HG02642 (cell line): ENCODE results near the gene EIF4E2.

Experiments used
- ATAC-seq: cut with Tn5 transposase; IDR thresholded peaks from one replicate; pipeline ENCODE4 v1.9.1; 2021; ENCODE audit warnings: mild to moderate bottlenecking; ENCODE audit not compliant: unreplicated experiment, poor library complexity

The EIF4E2 gene, protein sequence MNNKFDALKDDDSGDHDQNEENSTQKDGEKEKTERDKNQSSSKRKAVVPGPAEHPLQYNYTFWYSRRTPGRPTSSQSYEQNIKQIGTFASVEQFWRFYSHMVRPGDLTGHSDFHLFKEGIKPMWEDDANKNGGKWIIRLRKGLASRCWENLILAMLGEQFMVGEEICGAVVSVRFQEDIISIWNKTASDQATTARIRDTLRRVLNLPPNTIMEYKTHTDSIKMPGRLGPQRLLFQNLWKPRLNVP

DNA sequence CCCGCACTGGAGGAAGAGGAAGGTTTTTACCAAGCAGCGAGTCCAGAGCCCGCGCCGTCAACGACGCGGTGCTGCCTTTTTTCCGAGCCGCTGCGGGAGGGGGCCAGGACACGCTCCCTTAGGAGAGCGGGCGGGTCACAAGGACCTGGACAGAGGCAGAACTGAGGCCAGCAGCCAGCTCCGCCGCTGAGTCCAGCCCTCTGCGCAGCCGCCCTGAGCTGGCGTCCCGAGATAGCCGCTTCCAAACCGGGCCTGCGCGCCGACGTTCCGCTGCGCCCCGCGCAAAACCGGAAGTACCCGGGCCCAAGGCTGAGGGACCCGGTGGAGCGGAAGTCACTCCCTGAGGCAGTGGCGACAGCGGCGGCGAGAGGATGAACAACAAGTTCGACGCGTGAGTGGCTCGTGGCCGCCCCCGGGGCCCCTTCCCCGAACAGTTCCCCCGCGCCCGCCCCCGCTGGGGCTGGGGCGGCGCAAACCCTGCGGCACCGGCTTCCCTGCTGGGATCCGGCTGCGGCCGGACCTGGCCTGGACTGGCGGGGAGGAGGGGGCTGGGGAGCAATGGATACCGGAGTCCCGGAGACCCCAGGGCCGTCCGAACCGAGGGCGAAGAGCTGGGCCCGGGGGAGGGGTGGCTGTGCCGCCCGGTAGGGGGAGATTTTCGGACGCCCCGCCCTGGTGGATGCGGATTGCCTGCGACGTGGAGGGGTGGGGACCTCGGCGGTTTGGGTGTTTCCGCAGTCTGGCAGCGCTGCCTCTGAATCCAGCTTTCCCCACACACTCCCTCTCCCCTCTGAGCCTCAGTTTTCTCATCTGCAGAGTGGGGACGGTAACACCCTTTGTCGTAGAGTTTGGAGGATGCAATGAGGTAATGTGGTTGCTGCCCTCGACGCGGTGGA is at the start of gene EIF4E2, which contains the start of gene TIGD1:
EIF4E2 (plus strand) TSS at position 336 of the 896 bp plus-strand sequence; CDS start at position 372, 36 bp downstream.
TIGD1 (minus strand) TSS at position 204 of the 896 bp plus-strand sequence. CDS start 675 bp downstream, outside the sequence.
- peak; percentile 94 for ATAC-seq

GRCh38 chr2:232501331-232501771 is 49.1 kb upstream of the EIF4E2 start:
- no peak for ATAC-seq

GRCh38 chr2:232501794-232502390 is 48.6 kb upstream of the EIF4E2 start:
- no peak for ATAC-seq

GRCh38 chr2:232502511-232502910 is 48.0 kb upstream of the EIF4E2 start:
- no peak for ATAC-seq

DNA sequence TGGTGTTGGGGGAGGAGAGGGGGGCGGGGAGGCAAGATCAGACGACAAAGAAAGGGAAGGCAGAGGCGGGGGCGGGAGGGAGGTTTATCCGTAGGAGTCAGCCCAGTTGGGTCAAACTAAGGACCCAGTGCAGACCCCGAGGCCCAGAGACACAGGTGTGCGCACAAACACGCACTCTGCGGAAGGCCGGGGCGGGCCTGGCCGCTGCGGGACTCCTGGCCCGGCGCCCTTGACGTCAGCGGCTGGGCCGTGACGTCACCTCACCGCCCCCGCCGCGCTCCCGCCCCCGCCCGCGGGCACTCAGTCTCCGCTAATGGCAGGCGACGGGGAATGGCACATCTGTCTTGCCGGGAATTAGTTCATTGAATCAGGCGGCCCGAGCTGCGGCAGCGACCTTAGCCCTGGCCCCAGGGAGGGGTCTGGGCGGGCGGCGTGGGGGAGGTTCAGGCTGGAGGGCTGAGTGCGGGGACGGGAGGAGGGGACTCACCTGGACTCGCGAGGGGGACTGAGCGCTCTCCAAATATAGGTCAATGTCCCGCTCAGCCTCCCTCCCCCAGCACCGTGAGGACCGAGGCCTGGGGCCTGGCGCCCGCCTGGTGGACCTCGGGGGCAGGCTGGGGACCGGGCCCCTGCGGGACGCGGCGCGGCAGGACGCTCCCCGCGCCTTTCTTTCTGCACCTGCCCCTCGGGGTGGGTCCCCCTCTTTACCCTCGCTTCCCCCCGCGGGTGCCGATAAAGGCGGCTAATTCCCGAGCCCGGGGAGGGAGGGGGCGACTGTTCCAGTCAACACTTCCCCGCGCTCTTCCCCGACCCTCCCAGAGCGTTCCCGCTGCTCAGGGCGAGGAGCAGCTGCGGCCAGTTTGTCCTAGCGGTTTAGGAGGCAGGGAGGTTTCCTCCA is 47.3 kb upstream of the EIF4E2 start:
- ATAC-seq: no peak

DNA sequence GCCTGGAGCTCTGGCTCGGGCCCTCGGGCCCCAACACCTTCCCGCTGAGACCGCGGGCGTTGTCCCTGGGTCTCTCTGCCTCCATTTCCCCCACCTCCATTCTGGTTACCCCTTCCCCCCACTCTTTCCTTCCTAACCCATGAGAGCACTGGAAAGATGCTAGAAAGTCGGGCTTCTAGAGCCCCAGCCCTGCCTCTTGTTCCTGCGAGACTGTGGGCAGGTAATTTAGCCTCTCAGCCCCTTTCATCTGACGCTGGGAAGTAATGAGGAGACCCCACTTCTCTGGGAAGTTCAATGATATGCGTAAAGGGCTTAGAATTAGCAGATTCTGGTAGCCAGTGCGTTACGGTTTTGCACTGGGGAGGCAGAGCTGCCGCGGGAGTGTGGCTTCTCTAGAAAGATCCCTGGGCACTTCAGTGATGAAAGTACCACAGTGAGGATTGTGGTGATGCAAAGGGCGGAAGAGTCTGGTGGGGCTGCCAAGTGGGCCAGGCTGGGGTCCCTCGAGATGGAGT is 46.6 kb upstream of the EIF4E2 start:
- no peak for ATAC-seq

GRCh38 chr2:232504438-232504837 is 46.1 kb upstream of the EIF4E2 start:
- ATAC-seq: no peak

GRCh38 chr2:232505856-232506255 is 44.6 kb upstream of the EIF4E2 start:
- no peak for ATAC-seq

GRCh38 chr2:232506709-232507108 is 43.8 kb upstream of the EIF4E2 start:
- ATAC-seq: no peak

DNA sequence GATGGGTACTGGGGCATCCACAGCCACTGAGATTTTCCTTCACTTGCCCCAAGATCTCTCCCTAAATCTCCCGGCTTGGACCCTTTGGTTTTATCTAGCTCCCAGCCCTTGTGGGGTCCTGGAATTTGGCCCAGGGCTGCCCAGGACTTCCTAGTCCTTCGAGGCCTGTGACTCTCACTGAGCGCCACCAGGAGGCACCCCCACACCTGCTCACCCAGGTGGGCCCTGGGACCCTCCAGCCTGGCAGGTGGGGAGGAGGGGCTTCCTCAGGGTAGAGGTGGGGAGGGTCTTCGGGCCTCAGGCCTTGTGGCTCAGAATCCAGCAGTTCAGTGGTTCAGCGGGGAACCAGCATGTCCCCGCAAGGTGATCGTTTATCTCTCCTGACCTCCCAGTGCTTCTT is 42.2 kb upstream of the EIF4E2 start:
- no peak for ATAC-seq

DNA sequence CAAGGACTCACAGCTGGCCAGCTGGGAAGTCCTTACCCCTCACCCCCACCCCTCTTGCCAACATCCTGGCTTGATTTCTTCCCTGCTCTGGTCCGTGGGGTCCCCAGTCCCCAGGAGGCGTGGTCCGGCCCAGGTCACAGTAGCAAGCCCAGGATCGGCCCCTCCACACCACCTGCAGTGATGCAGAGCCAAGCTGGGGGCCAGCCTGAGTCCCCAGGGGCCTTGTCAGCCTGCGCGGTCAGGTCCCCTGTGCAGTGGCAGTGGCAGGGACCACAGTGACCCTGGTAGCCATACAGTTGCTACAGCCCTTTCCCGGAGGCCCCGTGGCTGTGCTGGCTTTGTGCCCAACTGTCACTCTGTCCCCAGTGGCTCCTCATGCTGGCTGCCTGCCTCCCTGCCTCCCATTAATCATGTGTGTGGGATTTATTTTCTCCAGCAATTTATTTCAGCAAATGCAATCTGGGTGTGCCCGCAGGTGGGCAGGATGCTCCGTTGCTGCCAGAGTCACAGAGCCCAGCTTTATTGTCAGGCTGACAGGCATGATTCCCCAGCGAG is 39.1 kb upstream of the EIF4E2 start:
- ATAC-seq: no peak

DNA sequence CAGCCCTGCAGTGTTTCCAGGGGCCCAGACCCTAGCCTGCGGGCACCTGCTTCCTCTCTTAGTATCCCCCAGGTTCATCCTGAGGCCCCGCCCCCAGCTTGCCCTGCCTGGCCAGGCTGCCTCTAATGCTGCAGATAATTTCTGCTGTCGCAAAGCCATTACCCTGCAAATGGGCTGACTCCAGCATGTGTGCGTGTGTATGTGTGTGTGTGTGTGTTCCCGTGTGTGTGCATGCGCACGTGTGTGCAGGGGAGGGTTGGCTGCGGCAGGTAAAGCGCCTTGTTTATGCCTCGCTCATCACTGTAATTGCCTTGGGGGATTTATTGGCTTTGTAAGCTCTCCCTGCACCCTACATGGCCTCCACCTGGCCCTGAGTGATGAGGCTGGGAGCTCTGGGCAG is 37.9 kb upstream of the EIF4E2 start:
- no peak for ATAC-seq

GRCh38 chr2:232513353-232513752 is 37.1 kb upstream of the EIF4E2 start:
- no peak for ATAC-seq

DNA sequence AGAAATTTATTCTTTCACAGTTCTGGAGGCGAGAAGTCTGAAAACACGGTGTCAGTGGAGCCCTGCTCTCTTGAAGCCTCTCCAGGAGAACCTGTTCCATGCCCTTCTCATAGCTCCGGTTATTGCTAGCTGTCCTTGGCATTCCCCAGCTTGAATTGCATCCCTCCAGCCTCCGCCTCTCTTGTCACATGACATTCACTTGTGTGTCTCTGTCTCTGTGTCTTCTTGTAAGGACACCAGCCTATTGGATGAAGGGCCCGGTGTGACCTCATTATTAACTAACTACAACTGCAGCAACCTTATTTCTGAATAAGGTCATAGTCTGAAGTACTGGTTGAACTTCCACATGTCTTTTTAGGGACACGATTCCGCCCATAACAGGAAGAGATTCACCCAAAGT is 34.9 kb upstream of the EIF4E2 start:
- ATAC-seq: no peak

DNA sequence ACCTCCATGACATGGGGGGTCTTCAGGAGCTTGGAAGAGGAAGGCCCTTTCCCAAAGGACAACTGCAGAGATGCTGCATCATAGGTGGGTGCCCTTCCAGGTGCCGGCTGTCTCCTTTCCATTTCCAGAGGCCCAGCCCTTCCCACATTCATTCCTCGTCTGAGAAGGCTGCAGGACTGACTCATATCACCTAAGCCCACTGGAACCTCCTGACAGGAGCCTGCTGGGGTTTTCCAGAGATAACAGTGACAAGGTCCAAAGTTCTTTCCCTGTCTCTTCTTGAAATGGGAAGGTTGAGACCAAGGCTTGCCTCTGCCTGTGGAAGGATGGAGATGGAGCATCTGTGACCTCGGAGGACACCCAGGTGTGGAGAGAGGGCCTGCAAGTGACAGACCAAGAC is 33.9 kb upstream of the EIF4E2 start:
- ATAC-seq: no peak

DNA sequence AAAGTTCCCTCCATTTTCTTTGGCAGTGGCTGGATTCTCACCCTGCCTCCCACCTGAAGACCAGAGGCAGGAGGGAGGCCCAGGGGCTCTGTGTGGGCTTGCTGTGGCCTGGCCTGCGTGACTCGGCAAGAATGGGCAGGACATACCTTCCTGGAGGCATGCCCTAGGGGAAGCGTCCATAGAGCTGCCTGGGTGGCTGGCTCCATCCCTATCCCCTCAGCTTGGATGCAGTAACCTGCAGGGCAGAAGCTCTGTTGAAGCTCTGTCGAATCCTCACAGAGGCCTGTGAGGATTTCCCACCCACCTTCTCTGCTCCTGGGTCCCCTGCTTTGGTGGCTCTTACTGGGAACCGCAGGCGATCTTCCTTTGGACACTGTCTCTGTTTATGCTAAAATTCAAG is 31.6 kb upstream of the EIF4E2 start:
- ATAC-seq: no peak

DNA sequence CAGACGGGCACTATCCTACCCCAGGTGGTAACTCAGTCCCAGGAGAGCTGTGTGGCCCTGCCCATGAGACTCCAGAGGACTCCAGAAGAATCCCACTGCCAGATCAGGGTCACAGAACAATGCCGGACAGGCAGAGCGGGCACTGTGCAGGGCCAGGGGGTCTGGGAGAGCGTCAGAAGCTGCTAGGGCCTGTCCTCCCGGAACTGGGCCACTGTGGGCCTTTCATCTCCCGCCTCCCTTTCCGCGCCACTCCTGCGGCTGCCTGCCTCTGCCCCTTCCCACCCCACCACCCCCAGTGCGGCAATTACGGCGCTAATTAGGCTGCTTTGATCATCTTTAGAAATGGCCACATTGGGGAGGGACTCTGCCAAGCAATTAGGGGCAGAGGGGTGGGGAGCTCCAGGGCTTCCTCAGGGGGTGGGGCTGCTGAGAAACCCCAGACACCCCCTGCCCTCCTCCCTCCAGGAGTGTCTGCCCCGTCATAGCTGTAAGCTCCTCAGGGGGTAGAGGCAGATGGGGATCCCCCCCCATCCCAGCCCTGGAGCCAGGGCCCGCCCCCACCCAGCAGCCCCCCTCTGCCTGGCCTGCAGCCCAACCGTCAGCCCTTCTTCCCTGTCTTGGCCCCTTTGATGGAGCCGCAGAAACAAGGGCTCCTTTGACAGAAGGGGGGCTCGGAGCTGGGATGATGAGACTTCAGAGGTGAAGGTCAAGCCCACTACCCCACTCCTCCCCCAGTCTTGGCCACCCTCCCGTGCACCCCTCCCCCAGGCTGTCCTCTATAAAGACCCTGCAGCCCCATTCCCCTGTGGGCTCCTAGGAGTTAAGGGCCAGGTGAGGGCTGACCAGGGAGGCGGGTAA is 30.7 kb upstream of the EIF4E2 start, which contains the start of gene PRSS56:
PRSS56 (plus strand) TSS at position 808 of the 858 bp plus-strand sequence. CDS start 211 bp downstream, outside the sequence.
- ATAC-seq: no peak

DNA sequence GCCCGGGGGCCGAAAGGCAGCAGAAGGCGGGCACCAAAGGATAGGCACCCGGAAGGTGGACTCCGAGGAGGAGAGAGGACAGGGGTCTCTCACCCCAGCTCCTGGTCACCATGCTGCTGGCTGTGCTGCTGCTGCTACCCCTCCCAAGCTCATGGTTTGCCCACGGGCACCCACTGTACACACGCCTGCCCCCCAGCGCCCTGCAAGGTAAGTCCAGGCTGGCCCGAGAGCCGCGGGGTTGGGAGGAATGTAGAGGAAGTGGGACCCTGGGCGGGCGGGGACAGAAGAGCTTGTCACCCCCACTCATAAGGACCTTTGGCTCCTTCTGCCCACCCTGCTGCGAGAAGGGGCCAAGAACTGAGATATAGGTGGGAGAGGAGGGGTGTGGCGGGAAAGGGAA is 30.0 kb upstream of the EIF4E2 start:
- ATAC-seq: no peak
